ENCODE results near the gene RBM5.

The RBM5 gene

GRCh38 chr3:50122071-50122470 lies 33.4 kb downstream of the RBM5 start:
- DNase-seq: no peak

- no peak for DNase-seq
Measured at GRCh38 chr3:50122661-50123391, 34.1 kb downstream of the RBM5 start.

GRCh38 chr3:50123394-50124051 lies 34.8 kb downstream of the RBM5 start:
- DNase-seq: no peak

GRCh38 chr3:50124052-50124799 lies 35.5 kb downstream of the RBM5 start:
- no peak for DNase-seq

GRCh38 chr3:50124800-50125178 lies 36.1 kb downstream of the RBM5 start:
- DNase-seq: no peak

GRCh38 chr3:50125541-50126286 lies 37.0 kb downstream of the RBM5 start:
- no peak for DNase-seq

- DNase-seq: no peak
Measured at GRCh38 chr3:50126287-50127211, 37.8 kb downstream of the RBM5 start.

- no peak for DNase-seq
Measured at GRCh38 chr3:50127251-50127691, 38.6 kb downstream of the RBM5 start.

GRCh38 chr3:50128001-50128400 lies 39.3 kb downstream of the RBM5 start:
- DNase-seq: no peak

- DNase-seq: no peak
Measured at GRCh38 chr3:50130436-50130835, 41.7 kb downstream of the RBM5 start.

GRCh38 chr3:50132421-50133282 lies 43.9 kb downstream of the RBM5 start:
- DNase-seq: no peak

GRCh38 chr3:50133283-50133615 lies 44.5 kb downstream of the RBM5 start:
- DNase-seq: no peak

- DNase-seq: no peak
Measured at GRCh38 chr3:50134367-50134766, 45.6 kb downstream of the RBM5 start.

GRCh38 chr3:50135964-50136363 lies 47.2 kb downstream of the RBM5 start:
- no peak for DNase-seq

GRCh38 chr3:50136714-50137405 lies 48.1 kb downstream of the RBM5 start:
- DNase-seq: no peak

- no peak for DNase-seq
Measured at GRCh38 chr3:50137531-50137930, 48.8 kb downstream of the RBM5 start.

GRCh38 chr3:50138266-50139200 lies 49.8 kb downstream of the RBM5 start:
- peak; percentile 73 for DNase-seq

GRCh38 chr3:50139308-50139707 lies 50.6 kb downstream of the RBM5 start:
- peak; percentile 10 for DNase-seq

- DNase-seq: peak; percentile 77
Measured at GRCh38 chr3:50139718-50140423, 51.2 kb downstream of the RBM5 start.
